K562 (cell line): ENCODE data around the gene BRDT. TPM values are rescaled to one million over a fixed set of nuclear protein-coding genes. Genes with fewer than 3 reads are reported as not detected.

Source experiments
- ATAC-seq: fragments of 200-7000 bp; cut with Tn5 transposase; 3 replicates; pipeline ENCODE4 v1.9.1; 2020; ENCODE audit warnings: moderate library complexity
- BruUV-seq: library from RNA; stranded (reverse); fragments of 400-500 nt; replicated peaks from 2 replicates; lab custom pipeline; 2021; lab: Mats Ljungman, UMichigan
- CTCF ChIA-PET: fragments of 300-600 bp; formaldehyde crosslinking; extraction: SDS; loops from one replicate; lab custom pipeline; 2021; ENCODE audit warnings: low intra/inter-chr PET ratio; lab: Yijun Ruan, JAX
- POLR2A ChIA-PET: fragments of 300-600, 350-650 bp; sonication (Branson Sonifier 250); formaldehyde crosslinking; extraction: SDS; loops from one replicate; lab custom pipeline; 2021; ENCODE audit warnings: antibody characterized with exemption, inconsistent platforms; lab: Yijun Ruan, JAX
- DNase-seq, 4 experiments: peaks; one replicate each; pipeline versions ENCODE4 v3.0.0 to v3.0.0-alpha.2; 2011 to 2018; ENCODE audit warnings: low spot score in 3 of 4, mixed read lengths in 3 of 4; ENCODE audit errors: extremely low read depth in 1 of 4
- FAIRE-seq: peaks from 2 replicates; lab custom pipeline; 2011; peaks lifted over from hg19 to GRCh38; lab: Jason Lieb, UNC
- H2AFZ ChIP-seq: 2 replicates; pipeline ENCODE4 v1.6.0; 2011; ENCODE audit warnings: low read depth, low read length, control low read depth, inconsistent platforms
- H3K27ac ChIP-seq: fragments of 200-600 bp; 3 replicates; pipeline ENCODE4 v1.8.0; 2011; ENCODE audit warnings: low read depth, mild to moderate bottlenecking, control low read depth, inconsistent platforms, low read length, moderate library complexity, mixed read lengths; ENCODE audit errors: extremely low read depth
- H3K27me3 ChIP-seq, 2 experiments: fragments of 300-600 bp in 1 of 2; 2 replicates in 1 of 2; 3 replicates in 1 of 2; pipeline versions ENCODE4 v1.6.0 to v1.8.0; 2011; ENCODE audit warnings: inconsistent platforms in 2 of 2, low read length in 2 of 2, mild to moderate bottlenecking in 1 of 2, mixed read lengths in 1 of 2, moderate library complexity in 1 of 2; ENCODE audit not compliant: control insufficient read depth in 2 of 2, insufficient read depth in 2 of 2
- H3K36me3 ChIP-seq: fragments of 300-600 bp; 3 replicates; pipeline ENCODE4 v1.8.0; 2011; ENCODE audit warnings: mild to moderate bottlenecking, low read length, inconsistent platforms; ENCODE audit not compliant: control insufficient read depth, insufficient read depth
- H3K4me1 ChIP-seq, 2 experiments: fragments of 200-600 bp in 1 of 2; replicated peaks in 1 of 2; 2 replicates in 1 of 2; 3 replicates in 1 of 2; pipeline versions ENCODE4 v1.5.1 to v1.8.0; 2011; ENCODE audit warnings: inconsistent platforms in 2 of 2, low read length in 2 of 2, mild to moderate bottlenecking in 1 of 2, mixed read lengths in 1 of 2, moderate library complexity in 1 of 2; ENCODE audit not compliant: control insufficient read depth in 2 of 2, insufficient read depth in 2 of 2
- H3K4me2 ChIP-seq: 2 replicates; pipeline ENCODE4 v1.6.1; 2011; ENCODE audit warnings: low read length, control low read depth, inconsistent platforms, mixed read lengths; ENCODE audit not compliant: insufficient read depth
- H3K4me3 ChIP-seq: fragments of 200-600 bp; sonication (generic), shearing (Covaris generic); 2 replicates; pipeline ENCODE4 v1.5.1; 2016; ENCODE audit warnings: control low read depth, inconsistent platforms
- H3K79me2 ChIP-seq: fragments of 200-600 bp; 3 replicates; pipeline ENCODE4 v1.8.0; 2011; ENCODE audit warnings: low read length, inconsistent platforms; ENCODE audit not compliant: control insufficient read depth, insufficient read depth
- H3K9ac ChIP-seq, 2 experiments: 2 replicates each; pipeline versions ENCODE4 v1.6.0 to v1.6.1; 2011; ENCODE audit warnings: low read depth in 2 of 2, low read length in 2 of 2, control low read depth in 1 of 2, inconsistent platforms in 1 of 2, mild to moderate bottlenecking in 1 of 2, mixed read lengths in 1 of 2; ENCODE audit not compliant: insufficient read depth in 1 of 2
- H3K9me1 ChIP-seq: one replicate; pipeline ENCODE4 v1.6.0; 2011; ENCODE audit warnings: inconsistent platforms, mild to moderate bottlenecking, low read length, moderate library complexity; ENCODE audit not compliant: control insufficient read depth, insufficient read depth
- H3K9me3 ChIP-seq: replicated peaks from 2 replicates; pipeline ENCODE4 v1.5.1; 2011; ENCODE audit warnings: low read depth, low read length, inconsistent platforms; ENCODE audit not compliant: control insufficient read depth, insufficient read depth
- H4K20me1 ChIP-seq: replicated peaks from 2 replicates; pipeline ENCODE4 v1.6.1; 2011; ENCODE audit warnings: low read length, inconsistent platforms, mixed read lengths; ENCODE audit not compliant: control insufficient read depth, insufficient read depth
- ARID1B ChIP-seq: fragments of 450-650 bp; IDR thresholded peaks from 2 replicates; pipeline ENCODE4 v1.6.1; 2016; ENCODE audit warnings: antibody characterized with exemption, mild to moderate bottlenecking, inconsistent platforms
- CCAR2 ChIP-seq: fragments of 200-400 bp; formaldehyde crosslinking; IDR thresholded peaks from 2 replicates; pipeline ENCODE4 v1.6.1; 2017; ENCODE audit warnings: mild to moderate bottlenecking, low read depth, low read length
- CLOCK ChIP-seq: fragments of 250-450 bp; sonication (Bioruptor Pico); IDR thresholded peaks from 2 replicates; pipeline ENCODE4 v1.4.0; 2020; ENCODE audit warnings: mild to moderate bottlenecking, moderate library complexity, borderline replicate concordance
- IRF2 ChIP-seq: sonication (generic); formaldehyde crosslinking; IDR thresholded peaks from 2 replicates; pipeline ENCODE4 v1.8.1; 2022; ENCODE audit warnings: mild to moderate bottlenecking, missing genetic modification reagents
- MEF2D ChIP-seq: conservative IDR thresholded peaks from 2 replicates; pipeline ENCODE4 v1.6.1; 2016; ENCODE audit warnings: low read depth, missing genetic modification characterization, missing compliant biosample characterization
- MLLT1 ChIP-seq, 2 experiments: fragments of 450-650 bp; IDR thresholded peaks; 2 replicates each; pipeline ENCODE4 v1.6.1; 2016
- NEUROD1 ChIP-seq: fragments of 150-350 bp; IDR thresholded peaks from 2 replicates; pipeline ENCODE4 v1.6.1; 2014; ENCODE audit warnings: borderline replicate concordance, low read length, low read depth; ENCODE audit not compliant: partially characterized antibody
- NFATC3 ChIP-seq: fragments of 450-650 bp; IDR thresholded peaks from 2 replicates; pipeline ENCODE4 v1.6.1; 2017; ENCODE audit warnings: mild to moderate bottlenecking
- NRF1 ChIP-seq, 2 experiments: fragments of 450-650 bp; IDR thresholded peaks in 1 of 2; conservative IDR thresholded peaks in 1 of 2; 2 replicates each; pipeline ENCODE4 v1.6.1; 2014; ENCODE audit warnings: mild to moderate bottlenecking in 2 of 2
- POLR2AphosphoS5 ChIP-seq: IDR thresholded peaks from 2 replicates; pipeline ENCODE4 v1.6.1; 2011; ENCODE audit warnings: mild to moderate bottlenecking, low read depth, low read length, moderate library complexity; ENCODE audit not compliant: control insufficient read depth, insufficient read depth
- RBFOX2 ChIP-seq: fragments of 200-400 bp; formaldehyde crosslinking; IDR thresholded peaks from 2 replicates; pipeline ENCODE4 v1.6.1; 2017; ENCODE audit warnings: low read depth, mild to moderate bottlenecking, low read length, moderate library complexity
- SNRNP70 ChIP-seq: fragments of 200-400 bp; formaldehyde crosslinking; optimal IDR thresholded peaks from 2 replicates; pipeline ENCODE3; 2017; ENCODE audit warnings: low read depth, low read length
- SP1 ChIP-seq: sonication (generic); formaldehyde crosslinking; IDR thresholded peaks from 2 replicates; pipeline ENCODE4 v1.8.1; 2022; ENCODE audit warnings: mild to moderate bottlenecking, missing genetic modification reagents
- ZNF408 ChIP-seq: fragments of 250-450 bp; sonication (Bioruptor Pico); IDR thresholded peaks from 2 replicates; pipeline ENCODE4 v1.4.0; 2020; ENCODE audit warnings: low read depth, mild to moderate bottlenecking, moderate library complexity
- ZNF444 ChIP-seq: fragments of 250-450 bp; sonication (Bioruptor Pico); IDR thresholded peaks from 2 replicates; pipeline ENCODE4 v1.4.0; 2020; ENCODE audit warnings: mild to moderate bottlenecking, moderate library complexity
- ZNF507 ChIP-seq: conservative IDR thresholded peaks from 2 replicates; pipeline ENCODE4 v1.6.1; 2017; ENCODE audit warnings: missing genetic modification characterization, missing compliant biosample characterization
- ZNF75A ChIP-seq: fragments of 450-650 bp; formaldehyde crosslinking; IDR thresholded peaks from 2 replicates; pipeline ENCODE4 v1.4.0; 2020; ENCODE audit warnings: mild to moderate bottlenecking
- ZNF76 ChIP-seq: fragments of 250-450 bp; sonication (Bioruptor Pico); IDR thresholded peaks from 2 replicates; pipeline ENCODE4 v1.4.0; 2020; ENCODE audit warnings: mild to moderate bottlenecking, moderate library complexity, borderline replicate concordance
- WGBS: fragments of 100-300 bp; shearing (Covaris generic); methylation state at CpG from one replicate; pipeline ENCODE4 v1.1.6; 2016; ENCODE audit warnings: low coverage, mixed read lengths; ENCODE audit not compliant: insufficient coverage; ENCODE audit errors: missing lambda C conversion rate; 5-methylcytosine and 5-hydroxymethylcytosine counted together
- in situ Hi-C: fragments of 300-500 bp; cut with MboI; formaldehyde crosslinking; loops from 4 replicates; pipeline ENCODE4 v1.15.0; 2018; ENCODE audit warnings: inconsistent platforms, mixed read lengths
- intact Hi-C: fragments of 100-400 bp; cut with micrococcal nuclease; formaldehyde crosslinking; loops from 2 replicates; pipeline ENCODE4 v1.14.2; 2022
- polyA plus RNA-seq, 8 experiments: library from polyadenylated mRNA; depleted of rRNA in 4 of 8; stranded (reverse) in 5 of 8; unstranded in 3 of 8; fragments of >200 nt; fragmentation: Nextera tagmentation in 2 of 8; fragmentation: Illumina TruSeq in 1 of 8; extraction: Ambion mirVana in 2 of 8; extraction: Trizol in 1 of 8; gene quantifications; 2 replicates each; pipeline versions ENCODE4 v1.2.1 to v1.2.3, GENCODE V29; 2011 to 2014; ENCODE audit warnings: inconsistent platforms in 1 of 8, missing spikeins in 1 of 8
- total RNA-seq, 7 experiments: library from RNA; depleted of rRNA in 6 of 7; stranded (reverse); fragments of >200 nt in 6 of 7; fragmentation: Illumina TruSeq in 2 of 7; extraction: Trizol in 2 of 7; gene quantifications; 2 replicates each; pipeline versions ENCODE4 v1.2.1 to v1.2.3, GENCODE V29; 2011 to 2021; ENCODE audit warnings: low replicate concordance in 1 of 7

The BRDT gene
- total and polyA plus RNA-seq, 9 of the 15 experiments (the other 6 are each of a cell fraction or from before 2014, with no cell fraction given) = 0.01 TPM; not detected in 8

- Histone ChIP-seq H3K36me3 (no peaks in the 10 kb centered on the region), H3K79me2 (no peaks in the 10 kb centered on the region), H3K4me3 (no peak overlapping the region), H2AFZ (no peak overlapping the region), H4K20me1 (no peaks in the 10 kb centered on the region), H3K27ac (no peak overlapping the region), H3K4me2 (no peak overlapping the region), H3K4me1 (no peaks in the 10 kb centered on the region; a peak in 1 of 5 replicates), H3K9me3 (no peaks in the 10 kb centered on the region), H3K27me3 (peaks cover 0 to 3% of the 10 kb centered on the region in 2 experiments; a peak in 1 of 5 replicates), H3K9ac (no peak overlapping the region), H3K9me1 (no peaks in the 10 kb centered on the region)
- BruUV-seq = no TSS peak
- FAIRE-seq (no peak), ATAC-seq (no peak), DNase-seq (no peak)
- CTCF ChIA-PET = no interaction called here
- in situ Hi-C loops (no loop called here), intact Hi-C loops (no loop called here)
- TF ChIP-seq ARID1B = no peak
- TF ChIP-seq ZNF76 (CRISPR knock-in tag) = no peak
- TF ChIP-seq NFATC3 = no peak
- TF ChIP-seq CLOCK (CRISPR knock-in tag) = no peak
- TF ChIP-seq NEUROD1 = no peak
- TF ChIP-seq MLLT1 (IDR thresholded peaks at IDR 0.05) = no peak
- TF ChIP-seq ZNF507 = no peak
- TF ChIP-seq RBFOX2 = no peak
- TF ChIP-seq NRF1 (conservative IDR thresholded peaks at IDR 0.05 in 1 of 2, IDR thresholded peaks at IDR 0.05 in 1 of 2) = no peak
- no peak for TF ChIP-seq POLR2AphosphoS5
- TF ChIP-seq SP1 = no peak
- no peak for TF ChIP-seq SNRNP70
- no peak for TF ChIP-seq ZNF444
- no peak for TF ChIP-seq ZNF408
- TF ChIP-seq MEF2D (tag) = no peak
- no peak for TF ChIP-seq IRF2 (CRISPR knock-in tag)
- no peak for TF ChIP-seq ZNF75A
- TF ChIP-seq CCAR2 = no peak
- POLR2A ChIA-PET = no interaction called here
- 0% methylated on average over 2 of the region's 2 CpGs for WGBS
These were observed 68.5 kb downstream of the BRDT start for GRCh38 chr1:92017656-92018055.
